IPS-11a (cell line): Measurements from ENCODE around the gene TIFAB.

Experiments used
- H3K4me3 ChIP-seq: one replicate; pipeline ENCODE4 v1.5.1; 2013; ENCODE audit warnings: low read depth, low read length, control low read depth

TIFAB gene

GRCh38 chr5:135428586-135428985 lies 23.6 kb downstream of the TIFAB start:
- no peak overlapping the region for H3K4me3 ChIP-seq

- H3K4me3 ChIP-seq = no peak overlapping the region
Observed at GRCh38 chr5:135426102-135427082, 25.8 kb downstream of the TIFAB start.

GRCh38 chr5:135425641-135426040 lies 26.5 kb downstream of the TIFAB start:
- H3K4me3 ChIP-seq = no peak overlapping the region

GRCh38 chr5:135423846-135424168 lies 28.3 kb downstream of the TIFAB start:
- H3K4me3 ChIP-seq = no peak overlapping the region

GRCh38 chr5:135423146-135423845 lies 28.9 kb downstream of the TIFAB start:
- H3K4me3 ChIP-seq = no peak overlapping the region

- H3K4me3 ChIP-seq = no peak overlapping the region
Observed at GRCh38 chr5:135422419-135422818, 29.7 kb downstream of the TIFAB start.

GRCh38 chr5:135417083-135417482 lies 35.1 kb downstream of the TIFAB start:
- no peak overlapping the region for H3K4me3 ChIP-seq

GRCh38 chr5:135405082-135405481 lies 47.1 kb downstream of the TIFAB start:
- H3K4me3 ChIP-seq = no peak overlapping the region

- no peak overlapping the region for H3K4me3 ChIP-seq
Observed at GRCh38 chr5:135402031-135402430, 50.1 kb downstream of the TIFAB start.

- no peak overlapping the region for H3K4me3 ChIP-seq
Observed at GRCh38 chr5:135400866-135401265, 51.3 kb downstream of the TIFAB start.

- peak overlapping the region; percentile 47 for H3K4me3 ChIP-seq
Observed at GRCh38 chr5:135399794-135400542, 52.2 kb downstream of the TIFAB start.

- H3K4me3 ChIP-seq = peak within 1 kb of the TSS; percentile 47
Observed at GRCh38 chr5:135398855-135399793, 53.0 kb downstream of the TIFAB start, which contains the start of gene MACROH2A1. Gene MACROH2A1 (minus strand): TSS chr5:135399231. CDS start chr5:135389093, 10,138 bp downstream.

GRCh38 chr5:135398160-135398854 lies 53.8 kb downstream of the TIFAB start:
- peak overlapping the region; percentile 47 for H3K4me3 ChIP-seq
